ENCODE data around the gene TFF2. TPM values are rescaled to one million over a fixed set of nuclear protein-coding genes. Genes with fewer than 3 reads are reported as not detected.

Gene TFF2
- total RNA-seq, 1 experiment from 2014 or later = not detected

GRCh38 chr21:42320791-42321190, 30.0 kb downstream of the TFF2 start:
- no peaks in the 10 kb centered on the region for H3K9me3 Mint-ChIP-seq (ENCODE audit: low read depth, unreplicated experiment)
- H3K27ac Mint-ChIP-seq (ENCODE audit: unreplicated experiment) = no peak overlapping the region
- no peak for DNase-seq
- CTCF ChIA-PET = no interaction called here
- no peak overlapping the region for H3K4me3 Mint-ChIP-seq (ENCODE audit: low read depth, unreplicated experiment)
- peaks cover 52% of the 10 kb centered on the region for H3K27me3 Mint-ChIP-seq (ENCODE audit: unreplicated experiment)
- no peaks in the 10 kb centered on the region for H3K4me1 Mint-ChIP-seq (ENCODE audit: low read depth, unreplicated experiment)
- intact Hi-C loops (cut with micrococcal nuclease; ENCODE audit: unreplicated experiment) = no loop called here
- BruUV-seq (replicated peaks) = no TSS peak
- no peak for TF ChIP-seq CTCF (IDR thresholded peaks at IDR 0.05; ENCODE audit: unreplicated experiment)
- no peaks in the 10 kb centered on the region for H3K36me3 Mint-ChIP-seq (ENCODE audit: insufficient read depth, unreplicated experiment)

- H3K27ac Mint-ChIP-seq (ENCODE audit: unreplicated experiment) = no peak overlapping the region
- intact Hi-C loops (cut with micrococcal nuclease; ENCODE audit: unreplicated experiment) = no loop called here
- CTCF ChIA-PET = no interaction called here
- no TSS peak for BruUV-seq (replicated peaks)
- no peaks in the 10 kb centered on the region for H3K9me3 Mint-ChIP-seq (ENCODE audit: low read depth, unreplicated experiment)
- H3K27me3 Mint-ChIP-seq (ENCODE audit: unreplicated experiment) = peaks cover 44% of the 10 kb centered on the region
- H3K36me3 Mint-ChIP-seq (ENCODE audit: insufficient read depth, unreplicated experiment) = no peaks in the 10 kb centered on the region
- peak; percentile 14 for DNase-seq
- H3K4me1 Mint-ChIP-seq (ENCODE audit: low read depth, unreplicated experiment) = no peaks in the 10 kb centered on the region
- H3K4me3 Mint-ChIP-seq (ENCODE audit: low read depth, unreplicated experiment) = no peak overlapping the region
- TF ChIP-seq CTCF (IDR thresholded peaks at IDR 0.05; ENCODE audit: unreplicated experiment) = no peak
These were observed 30.8 kb downstream of the TFF2 start for GRCh38 chr21:42319851-42320572.

- H3K27ac Mint-ChIP-seq (ENCODE audit: unreplicated experiment) = no peak overlapping the region
- CTCF ChIA-PET = interaction anchor here (0.6 kb wide), 1 partner anchor 10 kb away, joined by 10 read pairs; no protein-coding TSS in a partner anchor
- H3K36me3 Mint-ChIP-seq (ENCODE audit: insufficient read depth, unreplicated experiment) = no peaks in the 10 kb centered on the region
- peaks cover 38% of the 10 kb centered on the region for H3K27me3 Mint-ChIP-seq (ENCODE audit: unreplicated experiment)
- no peak overlapping the region for H3K4me3 Mint-ChIP-seq (ENCODE audit: low read depth, unreplicated experiment)
- no peak for TF ChIP-seq CTCF (IDR thresholded peaks at IDR 0.05; ENCODE audit: unreplicated experiment)
- BruUV-seq (replicated peaks) = no TSS peak
- DNase-seq = no peak
- intact Hi-C loops (cut with micrococcal nuclease; ENCODE audit: unreplicated experiment) = no loop called here
- no peaks in the 10 kb centered on the region for H3K9me3 Mint-ChIP-seq (ENCODE audit: low read depth, unreplicated experiment)
- H3K4me1 Mint-ChIP-seq (ENCODE audit: low read depth, unreplicated experiment) = no peaks in the 10 kb centered on the region
These were observed 31.4 kb downstream of the TFF2 start for GRCh38 chr21:42319376-42319775.

GRCh38 chr21:42317826-42318746, 32.7 kb downstream of the TFF2 start:
- H3K4me1 Mint-ChIP-seq (ENCODE audit: low read depth, unreplicated experiment) = no peaks in the 10 kb centered on the region
- no peak for DNase-seq
- CTCF ChIA-PET = no interaction called here
- intact Hi-C loops (cut with micrococcal nuclease; ENCODE audit: unreplicated experiment) = no loop called here
- H3K9me3 Mint-ChIP-seq (ENCODE audit: low read depth, unreplicated experiment) = no peaks in the 10 kb centered on the region
- no peak overlapping the region for H3K27ac Mint-ChIP-seq (ENCODE audit: unreplicated experiment)
- TF ChIP-seq CTCF (IDR thresholded peaks at IDR 0.05; ENCODE audit: unreplicated experiment) = no peak
- H3K4me3 Mint-ChIP-seq (ENCODE audit: low read depth, unreplicated experiment) = no peak overlapping the region
- H3K27me3 Mint-ChIP-seq (ENCODE audit: unreplicated experiment) = peaks cover 25% of the 10 kb centered on the region
- BruUV-seq (replicated peaks) = no TSS peak
- no peaks in the 10 kb centered on the region for H3K36me3 Mint-ChIP-seq (ENCODE audit: insufficient read depth, unreplicated experiment)

All from Calu3 (cell line).